Measurements from ENCODE around the gene ABCA7.
A peak's percentile ranks its signal among the peaks of the same experiment; 100 is the strongest.

ABCA7 gene

DNA sequence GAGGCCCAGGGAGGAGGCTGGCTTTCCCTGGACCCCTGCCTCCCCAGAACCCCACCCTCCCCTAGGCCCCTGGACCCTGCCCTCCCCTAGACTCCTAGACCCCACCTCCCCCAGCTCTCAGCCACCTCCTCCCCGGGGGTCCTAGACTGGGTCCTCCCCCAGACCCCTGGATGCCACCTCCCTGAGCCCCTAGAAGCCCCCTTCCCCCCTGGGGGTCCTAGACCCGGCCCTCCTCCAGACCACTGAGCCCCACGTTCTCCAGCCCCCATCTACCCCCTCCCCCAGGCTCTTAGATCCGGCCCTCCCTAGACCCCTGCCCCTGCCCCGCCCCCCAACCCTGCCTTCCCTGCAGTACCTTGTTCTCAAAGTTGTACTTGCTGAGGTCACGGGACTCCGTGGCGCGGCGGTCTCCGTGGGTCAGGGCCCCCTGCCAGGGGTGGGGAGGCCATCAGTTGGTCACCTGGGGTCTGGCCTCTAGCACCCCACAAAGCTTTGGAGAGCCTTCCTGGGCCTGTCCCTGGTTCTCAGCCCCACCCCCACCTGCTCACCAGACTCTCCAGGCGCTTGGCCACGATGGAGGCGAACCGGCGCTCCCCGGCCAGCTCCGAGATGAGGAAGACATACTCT lies 71.8 kb downstream of the ABCA7 start:
- no peak overlapping the region for H3K4me2 ChIP-seq (ENCODE audit: low read depth, low read length)
- no peak overlapping the region for H3K4me3 ChIP-seq (ENCODE audit: low read length)
- TF ChIP-seq EZH2 (optimal IDR thresholded peaks at IDR 0.05; ENCODE audit: low read depth, low read length) (no peak), CTCF (IDR thresholded peaks at IDR 0.05; ENCODE audit: low read length) (no peak), EZH2phosphoT487 (IDR thresholded peaks at IDR 0.05; ENCODE audit: low read length) (no peak)
- DNase-seq, result no peak
- no peaks in the 10 kb centered on the region for H3K27me3 ChIP-seq (replicated peaks; ENCODE audit: insufficient read depth, low read length)
- no peaks in the 10 kb centered on the region for H4K20me1 ChIP-seq (ENCODE audit: insufficient read depth, low read length)
- H2AFZ ChIP-seq (ENCODE audit: low read length), result no peak overlapping the region
- no peaks in the 10 kb centered on the region for H3K4me1 ChIP-seq (ENCODE audit: low read length)
- no peak overlapping the region for H3K27ac ChIP-seq (ENCODE audit: low read length)
- H3K36me3 ChIP-seq (replicated peaks; ENCODE audit: insufficient read depth, low read length), result no peaks in the 10 kb centered on the region
- no peaks in the 10 kb centered on the region for H3K9me3 ChIP-seq (replicated peaks; ENCODE audit: insufficient read depth, low read length)
- H3F3A ChIP-seq (ENCODE audit: insufficient read depth, low read length), result 0 out of 2 replicates have a peak, but pooled peaks cover 3% of the 10 kb centered on the region
- H3K79me2 ChIP-seq (ENCODE audit: low read length), result 0 out of 2 replicates have a peak, but pooled peaks cover 4% of the 10 kb centered on the region
- H3K9ac ChIP-seq (ENCODE audit: low read length), result no peak overlapping the region
- H3K9me2 ChIP-seq (replicated peaks; ENCODE audit: insufficient read depth, low read length), result no peaks in the 10 kb centered on the region

GRCh38 chr19:1112268-1113029 lies 72.5 kb downstream of the ABCA7 start:
- TF ChIP-seq EZH2phosphoT487 (IDR thresholded peaks at IDR 0.05; ENCODE audit: low read length) (no peak), CTCF (IDR thresholded peaks at IDR 0.05; ENCODE audit: low read length) (no peak), EZH2 (optimal IDR thresholded peaks at IDR 0.05; ENCODE audit: low read depth, low read length) (no peak)
- Histone ChIP-seq H3K27me3 (replicated peaks; ENCODE audit: insufficient read depth, low read length) (no peaks in the 10 kb centered on the region), H3K4me2 (ENCODE audit: low read depth, low read length) (no peak overlapping the region), H3K9me3 (replicated peaks; ENCODE audit: insufficient read depth, low read length) (no peaks in the 10 kb centered on the region), H3K79me2 (ENCODE audit: low read length) (no peaks in the 10 kb centered on the region), H3K9ac (ENCODE audit: low read length) (no peak overlapping the region), H3K36me3 (replicated peaks; ENCODE audit: insufficient read depth, low read length) (no peaks in the 10 kb centered on the region), H3K4me3 (ENCODE audit: low read length) (no peak overlapping the region), H2AFZ (ENCODE audit: low read length) (no peak overlapping the region), H3K4me1 (ENCODE audit: low read length) (no peaks in the 10 kb centered on the region), H3K9me2 (replicated peaks; ENCODE audit: insufficient read depth, low read length) (no peaks in the 10 kb centered on the region), H3F3A (ENCODE audit: insufficient read depth, low read length) (no peaks in the 10 kb centered on the region), H3K27ac (ENCODE audit: low read length) (no peak overlapping the region), H4K20me1 (ENCODE audit: insufficient read depth, low read length) (no peaks in the 10 kb centered on the region)
- no peak for DNase-seq

DNA sequence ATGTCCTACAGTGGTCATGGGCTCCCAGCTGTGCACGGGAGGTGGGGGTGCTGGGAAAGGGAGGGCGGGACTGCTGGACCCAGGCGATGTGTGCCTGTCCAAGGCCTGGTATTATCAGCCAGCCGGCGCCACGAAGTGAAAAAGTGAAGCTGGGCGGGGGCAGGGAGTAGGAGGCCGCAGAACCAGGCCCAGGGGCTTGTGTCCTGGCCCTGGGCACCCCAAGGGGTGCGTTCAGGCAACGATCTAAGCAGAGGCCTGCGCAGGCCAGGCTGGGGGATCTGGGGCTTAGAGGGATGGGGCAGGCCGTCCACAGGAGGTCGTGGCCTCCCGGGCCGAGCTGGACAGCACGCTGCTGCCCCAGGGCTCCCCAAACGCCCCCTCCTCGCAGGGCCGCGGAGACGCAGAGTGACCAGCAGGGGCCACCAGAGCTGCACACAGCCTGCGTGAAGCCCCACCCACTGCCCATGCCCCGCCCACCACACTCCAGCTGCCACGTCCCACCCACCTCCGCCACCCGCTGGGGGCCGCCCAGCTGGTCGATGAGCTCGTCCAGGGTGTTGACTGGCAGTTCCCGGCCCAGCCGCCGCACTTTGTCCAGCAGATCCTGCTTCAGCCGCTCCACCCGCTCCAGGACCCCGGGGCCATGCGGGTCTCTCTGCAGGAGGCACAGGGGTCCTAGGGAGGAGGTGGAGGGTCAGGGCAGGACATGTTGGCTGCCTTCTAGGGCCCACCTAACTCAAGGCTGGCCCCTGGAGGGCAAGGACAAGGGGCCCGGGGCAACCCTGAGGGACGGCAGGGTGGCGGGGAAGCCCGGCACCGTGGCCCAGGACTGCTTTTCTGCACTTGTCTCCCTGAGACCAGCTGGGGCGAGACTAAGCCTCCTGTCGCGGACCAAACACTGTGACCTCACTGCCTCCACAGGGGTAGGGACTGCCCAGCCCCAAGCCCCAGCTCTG lies 73.4 kb downstream of the ABCA7 start:
- no peaks in the 10 kb centered on the region for H3F3A ChIP-seq (ENCODE audit: insufficient read depth, low read length)
- H3K27ac ChIP-seq (ENCODE audit: low read length), result no peak overlapping the region
- no peaks in the 10 kb centered on the region for H3K4me1 ChIP-seq (ENCODE audit: low read length)
- H3K36me3 ChIP-seq (replicated peaks; ENCODE audit: insufficient read depth, low read length), result no peaks in the 10 kb centered on the region
- H3K4me2 ChIP-seq (ENCODE audit: low read depth, low read length), result no peak overlapping the region
- no peaks in the 10 kb centered on the region for H3K27me3 ChIP-seq (replicated peaks; ENCODE audit: insufficient read depth, low read length)
- H2AFZ ChIP-seq (ENCODE audit: low read length), result no peak overlapping the region
- no peak overlapping the region for H3K4me3 ChIP-seq (ENCODE audit: low read length)
- H3K9ac ChIP-seq (ENCODE audit: low read length), result no peak overlapping the region
- H3K79me2 ChIP-seq (ENCODE audit: low read length), result no peaks in the 10 kb centered on the region
- no peaks in the 10 kb centered on the region for H3K9me3 ChIP-seq (replicated peaks; ENCODE audit: insufficient read depth, low read length)
- H4K20me1 ChIP-seq (ENCODE audit: insufficient read depth, low read length), result no peaks in the 10 kb centered on the region
- H3K9me2 ChIP-seq (replicated peaks; ENCODE audit: insufficient read depth, low read length), result no peaks in the 10 kb centered on the region
- no peak for TF ChIP-seq EZH2phosphoT487 (IDR thresholded peaks at IDR 0.05; ENCODE audit: low read length)
- peak; percentile 81 for TF ChIP-seq CTCF (IDR thresholded peaks at IDR 0.05; ENCODE audit: low read length)
- peak; percentile 74 for DNase-seq
